HepG2 (cell line): ENCODE results near the gene MVB12A. TPM values are rescaled to one million over a fixed set of nuclear protein-coding genes. Genes with fewer than 3 reads are reported as not detected.
A peak's percentile ranks its signal among the peaks of the same experiment; 100 is the strongest.

Source experiments
- AGO1 ChIP-seq: fragments of 200-400 bp; formaldehyde crosslinking; IDR thresholded peaks from 2 replicates; pipeline ENCODE4 v1.6.1; 2017; ENCODE audit warnings: mild to moderate bottlenecking, low read depth, low read length, moderate library complexity; ENCODE audit not compliant: poor library complexity, severe bottlenecking
- AKNA ChIP-seq: sonication (generic); formaldehyde crosslinking; IDR thresholded peaks from 2 replicates; pipeline ENCODE4 v1.4.0; 2020; ENCODE audit warnings: missing genetic modification reagents, borderline replicate concordance
- ASH2L ChIP-seq: fragments of 300-600, 200-600 bp; sonication (generic); IDR thresholded peaks from 2 replicates; pipeline ENCODE4 v1.7.0; 2017; ENCODE audit warnings: low read depth, mild to moderate bottlenecking, moderate library complexity, mixed read lengths, low read length; ENCODE audit not compliant: insufficient read length
- ATF7 ChIP-seq, 2 experiments: fragments of 450-650 bp in 1 of 2; sonication (generic) in 1 of 2; formaldehyde crosslinking in 1 of 2; IDR thresholded peaks; 2 replicates each; pipeline versions ENCODE4 v1.4.0 to v1.6.1; 2016 to 2020; ENCODE audit warnings: antibody characterized with exemption in 1 of 2, mild to moderate bottlenecking in 1 of 2, missing genetic modification reagents in 1 of 2
- CBX1 ChIP-seq: IDR thresholded peaks from one replicate; pipeline ENCODE4 v1.6.1; 2016; ENCODE audit warnings: antibody characterized with exemption, low read depth
- E2F5 ChIP-seq: sonication (generic); formaldehyde crosslinking; conservative IDR thresholded peaks from 2 replicates; pipeline ENCODE4 v1.4.0; 2020; ENCODE audit warnings: missing genetic modification reagents
- FOXP1 ChIP-seq, 2 experiments: fragments of 450-650 bp in 1 of 2; IDR thresholded peaks; 2 replicates each; pipeline ENCODE4 v1.6.1; 2017 to 2018; ENCODE audit warnings: antibody characterized with exemption in 1 of 2
- JDP2 ChIP-seq: sonication (generic); formaldehyde crosslinking; IDR thresholded peaks from 2 replicates; pipeline ENCODE4 v1.8.1; 2022; ENCODE audit warnings: missing genetic modification reagents, borderline replicate concordance
- MXI1 ChIP-seq: IDR thresholded peaks from 3 replicates; pipeline ENCODE4 v1.6.1; 2012; ENCODE audit warnings: low read depth, low read length, inconsistent platforms, borderline replicate concordance
- PCBP2 ChIP-seq: fragments of 200-400 bp; formaldehyde crosslinking; optimal IDR thresholded peaks from 2 replicates; pipeline ENCODE3; 2018; ENCODE audit warnings: low read length, low read depth; ENCODE audit not compliant: poor library complexity, severe bottlenecking
- POLR2A ChIP-seq, 2 experiments: IDR thresholded peaks; 2 replicates each; pipeline ENCODE4 v1.6.1; 2011; ENCODE audit warnings: low read depth in 2 of 2, low read length in 2 of 2, mild to moderate bottlenecking in 1 of 2, moderate library complexity in 1 of 2; ENCODE audit not compliant: insufficient read depth in 1 of 2
- PRDM4 ChIP-seq: sonication (generic); formaldehyde crosslinking; IDR thresholded peaks from 2 replicates; pipeline ENCODE4 v1.9.0; 2021; ENCODE audit warnings: missing genetic modification reagents, borderline replicate concordance
- ZNF333 ChIP-seq: sonication (generic); formaldehyde crosslinking; IDR thresholded peaks from 2 replicates; pipeline ENCODE4 v1.4.0; 2020; ENCODE audit warnings: mild to moderate bottlenecking, missing genetic modification reagents, borderline replicate concordance
- ZNF580 ChIP-seq: IDR thresholded peaks from 2 replicates; pipeline ENCODE4 v1.6.1; 2016; ENCODE audit warnings: low read depth, borderline replicate concordance
- ZNF660 ChIP-seq: sonication (generic); formaldehyde crosslinking; IDR thresholded peaks from 2 replicates; pipeline ENCODE4 v1.5.1; 2020; ENCODE audit warnings: mild to moderate bottlenecking, low read depth, missing genetic modification reagents, borderline replicate concordance
- ZNF674 ChIP-seq: sonication (generic); formaldehyde crosslinking; IDR thresholded peaks from 2 replicates; pipeline ENCODE4 v1.5.0; 2020; ENCODE audit warnings: low read depth, mild to moderate bottlenecking, missing genetic modification reagents
- ZNF691 ChIP-seq: sonication (generic); formaldehyde crosslinking; IDR thresholded peaks from 2 replicates; pipeline ENCODE4 v1.4.0; 2020; ENCODE audit warnings: missing genetic modification reagents, low read depth, mild to moderate bottlenecking, borderline replicate concordance
- ZNF850 ChIP-seq: sonication (generic); formaldehyde crosslinking; conservative IDR thresholded peaks from 2 replicates; pipeline ENCODE4 v1.9.0; 2021; ENCODE audit warnings: mild to moderate bottlenecking, missing genetic modification reagents
- polyA plus RNA-seq, 8 experiments: library from polyadenylated mRNA; depleted of rRNA in 3 of 8; stranded (reverse) in 7 of 8; unstranded in 1 of 8; fragments of >200 nt; fragmentation: Illumina TruSeq in 4 of 8; extraction: Trizol in 4 of 8; gene quantifications; 2 replicates each; pipeline versions ENCODE4 v1.2.1 to v1.2.3, GENCODE V29; 2011 to 2016; ENCODE audit warnings: low read depth in 4 of 8, missing spikeins in 1 of 8, mixed read lengths in 1 of 8; ENCODE audit not compliant: insufficient read depth in 1 of 8
- total RNA-seq, 5 experiments: library from RNA; depleted of rRNA; stranded (reverse); fragments of >200 nt; fragmentation: Illumina TruSeq; extraction: Trizol; gene quantifications; 2 replicates each; pipeline ENCODE4 v1.2.3, GENCODE V29; 2016; ENCODE audit warnings: low read depth in 1 of 5

MVB12A gene
- total and polyA plus RNA-seq, 2 of the 13 experiments (the other 11 are each of a cell fraction or from before 2014, with no cell fraction given), result 35.7 to 36.1 TPM

- no peak for TF ChIP-seq AKNA (CRISPR knock-in tag)
- TF ChIP-seq ZNF691, result 0 out of 2 replicates have a peak, but pooled peaks have one; percentile 3
- TF ChIP-seq JDP2 (CRISPR knock-in tag), result no peak
- TF ChIP-seq PCBP2, result no peak
- TF ChIP-seq ZNF674 (CRISPR knock-in tag), result no peak
- TF ChIP-seq ZNF660 (CRISPR knock-in tag), result no peak
- no peak for TF ChIP-seq ZNF850 (CRISPR knock-in tag)
- TF ChIP-seq ATF7 (IDR thresholded peaks at IDR 0.05), result no peak
- 0 out of 2 replicates have a peak, but pooled peaks have one; percentile 35 for TF ChIP-seq ATF7 (CRISPR knock-in tag; IDR thresholded peaks at IDR 0.05)
- TF ChIP-seq E2F5 (CRISPR knock-in tag), result no peak
- no peak for TF ChIP-seq ZNF580
- TF ChIP-seq FOXP1 (IDR thresholded peaks at IDR 0.05), result no peak
- no peak for TF ChIP-seq FOXP1 (CRISPR knock-in tag; IDR thresholded peaks at IDR 0.05)
- TF ChIP-seq MXI1, result 0 out of 3 replicates have a peak, but pooled peaks have one; percentile 13
- TF ChIP-seq PRDM4 (CRISPR knock-in tag), result no peak
- no peak for TF ChIP-seq CBX1
- no peak for TF ChIP-seq ASH2L
- TF ChIP-seq POLR2A (IDR thresholded peaks at IDR 0.05; ENCODE audit: insufficient read depth in 1 of 2, low read depth in 2 of 2, low read length in 2 of 2), result peak; percentile 66 to 88; a peak in 3 of 4 replicates
- TF ChIP-seq ZNF333 (CRISPR knock-in tag), result no peak
- no peak for TF ChIP-seq AGO1
These were observed 13.6 kb upstream of the MVB12A start (continued) for GRCh38 chr19:17406046-17406886.
